Medulla oblongata (tissue), 1 donor: ENCODE results near the gene KRTAP2-3.
"Not testable (repeated sequence)": the region's sequence is repeated elsewhere in the genome, so short reads cannot be mapped to it uniquely, and the experiment has no call there.

Source experiments
- DNase-seq: peaks from one replicate; pipeline ENCODE4 v3.0.0-alpha.2; 2015; ENCODE audit errors: extremely low spot score

Gene KRTAP2-3, protein sequence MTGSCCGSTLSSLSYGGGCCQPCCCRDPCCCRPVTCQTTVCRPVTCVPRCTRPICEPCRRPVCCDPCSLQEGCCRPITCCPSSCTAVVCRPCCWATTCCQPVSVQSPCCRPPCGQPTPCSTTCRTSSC

DNA sequence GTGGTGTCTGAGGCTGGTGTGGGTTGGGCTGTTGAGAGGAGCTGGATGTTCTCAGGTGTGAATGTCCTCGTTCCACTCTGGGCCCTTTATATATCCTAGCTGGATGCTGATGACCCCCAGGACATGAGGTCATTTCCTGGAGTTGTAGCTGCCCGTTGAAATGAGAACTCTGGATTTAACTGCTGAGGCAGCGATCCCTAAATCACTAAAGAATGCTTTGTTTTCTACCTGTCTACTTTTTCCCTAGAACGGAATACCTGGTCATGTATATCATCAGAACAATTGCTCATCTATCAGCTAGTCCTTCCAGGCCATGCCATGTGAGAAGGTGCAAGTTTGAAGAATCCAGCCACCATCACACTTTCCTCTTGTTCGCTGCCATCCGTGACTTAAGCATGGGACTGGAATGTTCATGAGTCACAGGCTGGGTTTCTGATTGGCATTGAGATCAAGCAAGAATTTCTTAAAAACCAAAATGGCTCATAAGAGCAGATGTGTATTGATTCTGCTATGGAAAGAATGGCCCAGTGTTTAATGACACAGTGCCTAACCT, at the start of gene KRTAP2-3:
TSS of gene KRTAP2-3 (minus strand) at position 63 of the 553 bp plus-strand sequence. CDS start 64 bp downstream, outside the sequence.
- no peak for DNase-seq

DNA sequence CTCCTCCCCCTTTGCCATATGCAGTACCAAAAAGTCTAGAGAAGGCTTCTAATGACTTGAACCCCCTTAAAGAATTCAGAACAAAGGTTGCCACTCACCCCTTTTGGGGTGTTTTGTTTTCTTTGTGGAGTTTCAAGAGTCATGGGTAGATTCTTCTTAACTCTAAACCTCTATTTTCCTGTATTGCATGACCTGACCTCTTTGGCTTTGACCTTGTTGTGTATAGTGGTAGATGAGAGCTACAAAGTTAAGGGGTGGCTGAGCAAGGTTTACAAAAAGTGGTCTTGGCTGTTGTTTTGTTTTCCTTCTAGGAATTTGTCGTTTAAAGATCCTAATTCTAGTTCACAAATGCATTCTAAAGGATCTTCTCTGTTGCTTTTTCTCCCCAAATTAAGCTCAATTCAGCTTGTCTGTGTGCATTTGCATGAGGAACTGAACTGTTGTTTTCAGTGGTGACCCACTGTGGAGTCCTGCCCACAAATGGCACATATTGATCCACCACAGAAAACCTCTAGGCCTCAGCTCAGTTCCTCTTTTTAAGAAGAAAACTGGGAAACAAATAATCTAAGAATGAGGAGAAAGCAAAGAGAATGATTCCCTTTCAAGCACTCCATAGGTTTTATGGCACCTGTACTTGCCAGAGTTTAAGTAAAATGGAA, 48.9 kb upstream of the KRTAP2-3 start:
- DNase-seq: not testable (repeated sequence)

DNA sequence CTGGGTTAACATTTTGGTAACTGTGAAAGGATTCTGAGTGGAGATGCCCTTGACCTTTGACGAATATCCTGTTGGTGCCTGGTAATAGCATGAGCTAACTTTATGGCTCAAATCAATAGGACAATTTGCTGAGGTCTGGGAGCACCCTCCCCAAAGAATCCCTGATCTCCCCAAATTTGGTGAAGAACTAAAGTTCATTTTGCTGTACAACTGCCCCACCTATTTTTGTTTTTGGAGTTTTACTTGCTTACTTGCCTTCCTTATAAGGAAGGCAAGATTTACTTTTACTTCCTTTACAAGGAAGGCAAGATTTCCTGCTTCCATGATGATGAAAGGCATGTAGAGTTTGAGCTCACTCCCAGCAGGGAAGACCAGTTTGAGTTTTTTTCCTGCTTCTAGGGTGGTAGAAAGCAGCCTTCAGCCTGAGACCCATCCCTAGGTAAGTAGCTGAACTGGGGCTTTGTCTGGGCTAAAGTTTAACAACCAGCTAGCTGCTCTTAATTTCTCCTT, 48.1 kb upstream of the KRTAP2-3 start:
- DNase-seq: no peak

DNA sequence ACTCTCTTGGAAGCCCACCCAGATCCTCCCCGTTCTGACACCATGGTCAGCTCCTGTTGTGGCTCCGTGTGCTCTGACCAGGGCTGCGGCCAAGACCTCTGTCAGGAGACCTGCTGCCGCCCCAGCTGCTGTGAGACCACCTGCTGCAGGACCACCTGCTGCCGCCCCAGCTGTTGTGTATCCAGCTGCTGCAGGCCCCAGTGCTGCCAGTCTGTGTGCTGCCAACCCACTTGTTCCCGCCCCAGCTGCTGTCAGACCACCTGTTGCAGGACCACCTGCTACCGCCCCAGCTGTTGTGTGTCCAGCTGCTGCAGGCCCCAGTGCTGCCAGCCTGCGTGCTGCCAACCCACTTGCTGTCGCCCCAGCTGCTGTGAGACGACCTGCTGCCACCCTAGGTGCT, 45.4 kb upstream of the KRTAP2-3 start, which contains the start of gene KRTAP4-9:
TSS of gene KRTAP4-9 (plus strand) at position 43 of the 400 bp plus-strand sequence. CDS start at position 43, 0 bp downstream.
- DNase-seq: not testable (repeated sequence)

DNA sequence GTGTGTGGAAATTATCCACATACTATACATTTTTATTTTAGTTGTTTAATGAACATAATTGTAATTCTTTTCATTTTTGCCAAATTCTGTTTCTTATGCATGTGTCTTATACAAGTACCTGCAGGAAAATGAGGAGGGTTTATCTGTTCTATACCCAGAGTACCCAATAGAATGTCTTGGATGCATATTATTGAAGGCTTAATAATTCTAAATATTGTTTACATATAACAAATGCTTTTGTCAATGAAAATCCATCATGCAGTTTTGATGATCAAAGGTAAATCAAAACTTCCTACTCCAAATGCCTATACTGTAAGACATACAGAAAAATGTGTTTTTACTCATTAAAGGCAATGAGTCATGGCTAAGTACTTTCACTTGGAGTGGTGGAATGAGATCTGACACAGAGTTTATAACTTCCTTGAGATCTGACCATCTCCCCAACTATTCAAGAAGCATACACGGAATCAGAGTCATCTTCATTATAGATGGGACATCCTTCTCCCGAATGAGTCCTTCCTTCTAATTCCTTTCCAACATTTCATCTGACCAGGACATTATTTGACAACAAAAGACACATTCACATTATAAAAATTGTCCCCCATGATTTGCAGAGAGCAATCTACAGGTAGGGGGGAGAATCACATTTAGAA, 44.6 kb upstream of the KRTAP2-3 start:
- not testable (repeated sequence) for DNase-seq

DNA sequence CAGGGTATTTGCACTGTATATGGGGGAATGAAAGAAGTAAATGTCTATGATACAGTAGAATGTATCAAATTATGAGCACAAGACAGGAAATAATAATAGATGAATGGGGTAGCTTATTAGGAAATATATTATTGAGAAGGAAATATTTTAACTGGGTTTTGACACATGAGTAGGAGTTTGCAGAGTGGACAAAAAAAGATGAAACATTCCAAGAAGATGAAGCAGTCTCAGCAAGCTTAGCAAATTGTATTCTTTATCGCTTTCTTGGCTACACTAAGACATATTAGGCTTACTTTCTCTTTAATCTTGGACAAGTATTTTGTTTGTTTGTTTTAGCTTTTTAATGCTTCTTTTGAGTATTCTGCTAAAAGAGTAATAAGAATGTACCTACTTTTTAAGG, 44.0 kb upstream of the KRTAP2-3 start:
- DNase-seq: no peak

DNA sequence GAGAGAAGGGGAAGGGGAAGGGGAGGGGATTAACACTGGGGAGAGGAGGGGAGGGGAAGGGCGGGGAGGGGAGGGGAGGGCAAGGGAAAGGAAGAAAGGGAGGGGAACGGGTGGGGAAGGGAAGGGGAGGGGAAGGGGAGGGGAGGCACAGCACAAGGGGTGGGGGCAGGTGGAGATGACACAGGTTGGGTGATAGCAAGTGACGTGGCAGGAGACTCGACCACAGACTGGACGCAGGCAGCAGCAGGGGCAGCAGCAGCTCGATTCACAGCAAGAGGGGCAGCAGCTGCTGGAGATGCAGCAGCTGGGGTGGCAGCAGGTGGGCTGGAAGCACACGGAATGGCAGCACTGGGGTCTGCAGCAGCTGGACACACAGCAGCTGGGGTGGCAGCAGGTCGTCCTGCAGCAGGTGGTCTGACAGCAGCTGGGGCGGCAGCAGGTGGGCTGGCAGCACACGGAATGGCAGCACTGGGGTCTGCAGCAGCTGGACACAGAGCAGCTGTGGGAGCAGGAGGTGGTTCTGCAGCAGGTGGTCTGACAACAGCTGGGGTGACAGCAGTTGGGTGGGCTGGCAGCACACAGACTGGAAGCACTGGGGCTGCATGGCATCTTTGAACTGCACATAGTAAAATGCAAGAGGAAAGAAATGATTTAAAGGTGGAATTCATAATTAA, 41.8 kb upstream of the KRTAP2-3 start, which contains the start of gene KRTAP4-16:
TSS of gene KRTAP4-16 (minus strand) at position 624 of the 674 bp plus-strand sequence. CDS start at position 624, 0 bp downstream.
- no peak for DNase-seq

DNA sequence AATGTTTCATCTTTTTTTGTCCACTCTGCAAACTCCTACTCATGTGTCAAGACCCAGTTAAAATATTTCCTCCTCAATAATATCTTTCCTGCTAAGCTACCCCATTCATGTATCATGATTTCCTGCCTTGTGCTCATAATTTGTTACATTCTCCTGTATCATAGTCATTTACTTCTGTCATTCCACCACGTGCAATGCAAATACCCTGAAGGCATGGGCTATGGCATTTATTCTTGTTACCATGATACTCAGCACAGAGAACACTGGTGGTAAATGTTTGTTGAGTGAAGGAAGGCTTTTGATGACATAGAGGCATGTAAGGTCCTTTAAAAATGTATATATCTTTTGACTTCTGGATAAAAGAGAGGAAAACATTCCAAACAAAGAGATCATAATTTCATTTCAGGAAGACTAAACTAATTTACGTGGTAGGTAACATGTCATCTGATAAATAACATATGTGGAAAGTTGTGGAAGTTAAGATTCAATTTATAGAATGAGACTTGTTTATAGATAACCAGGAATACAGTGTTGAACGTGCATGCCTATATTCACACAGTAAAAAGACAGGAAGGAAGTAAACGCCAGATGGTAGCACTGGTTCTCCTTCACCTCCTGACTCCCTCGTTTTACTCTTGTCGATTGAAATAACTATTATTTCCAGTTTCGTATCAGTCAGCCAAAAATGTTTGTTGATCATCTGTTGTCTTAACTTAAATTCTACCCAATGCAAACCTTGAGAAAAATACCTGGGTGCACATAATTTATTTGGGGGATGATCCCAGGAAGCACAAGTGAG, 40.0 kb upstream of the KRTAP2-3 start:
- DNase-seq: not testable (repeated sequence)

DNA sequence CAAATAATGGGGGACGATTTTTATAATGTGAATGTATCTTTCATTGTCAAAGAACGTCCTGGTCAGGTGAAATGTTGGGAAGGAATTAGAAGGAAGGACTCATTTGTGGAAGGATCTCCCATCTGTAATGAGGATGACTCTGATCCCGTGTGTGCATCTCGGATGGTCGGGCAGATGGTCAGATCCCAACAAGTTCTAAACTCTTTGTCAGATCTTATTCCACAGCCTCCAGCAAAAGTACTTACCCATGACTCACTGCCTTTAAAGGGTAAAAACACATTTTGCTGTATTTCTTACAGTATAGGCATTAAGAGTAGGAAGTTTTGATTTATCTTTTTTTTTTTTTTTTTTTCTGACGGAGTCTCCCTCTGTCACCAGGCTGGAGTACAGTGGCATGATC, 38.6 kb upstream of the KRTAP2-3 start:
- DNase-seq: no peak

DNA sequence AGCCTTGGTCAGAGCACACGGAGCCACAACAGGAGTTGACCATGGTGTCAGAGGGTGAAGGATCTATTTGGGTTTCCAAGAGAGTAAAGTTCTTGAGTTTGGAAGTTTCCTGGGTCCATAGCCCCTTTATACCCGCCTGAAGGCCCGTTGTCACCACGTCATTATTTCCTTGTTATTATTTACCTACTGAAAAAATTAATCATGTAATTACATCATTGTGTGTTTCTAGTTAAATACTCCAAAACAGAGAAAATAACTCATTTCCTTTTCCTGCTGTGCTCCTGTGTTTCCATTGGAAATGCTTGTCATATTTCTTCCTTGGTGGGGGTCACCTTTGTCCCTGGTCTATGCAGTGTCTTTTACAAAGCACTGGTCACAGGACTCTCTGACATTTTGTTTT, 38.1 kb upstream of the KRTAP2-3 start, which contains the start of gene KRTAP4-8:
TSS of gene KRTAP4-8 (minus strand) at position 101 of the 400 bp plus-strand sequence. CDS start at position 43, 58 bp downstream.
- no peak for DNase-seq

DNA sequence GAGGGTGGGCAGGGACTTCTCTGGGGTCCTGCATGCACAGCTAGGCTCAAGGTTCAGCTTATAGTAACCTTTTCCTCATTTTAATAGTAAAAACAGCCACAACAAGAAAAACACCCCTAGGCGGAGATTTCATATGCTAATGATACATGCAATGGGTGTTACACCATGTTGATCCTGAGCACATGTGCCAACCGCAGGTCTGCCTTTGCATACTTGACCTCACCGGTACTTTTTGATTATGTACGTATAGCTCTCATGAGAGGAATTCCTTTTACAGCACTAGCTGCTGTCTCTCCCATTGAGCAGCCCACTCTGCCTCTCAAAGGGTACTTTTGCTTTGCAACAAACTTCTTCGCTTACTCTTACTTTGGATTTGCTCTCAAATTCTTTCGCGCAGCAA, 36.1 kb upstream of the KRTAP2-3 start:
- DNase-seq: no peak

DNA sequence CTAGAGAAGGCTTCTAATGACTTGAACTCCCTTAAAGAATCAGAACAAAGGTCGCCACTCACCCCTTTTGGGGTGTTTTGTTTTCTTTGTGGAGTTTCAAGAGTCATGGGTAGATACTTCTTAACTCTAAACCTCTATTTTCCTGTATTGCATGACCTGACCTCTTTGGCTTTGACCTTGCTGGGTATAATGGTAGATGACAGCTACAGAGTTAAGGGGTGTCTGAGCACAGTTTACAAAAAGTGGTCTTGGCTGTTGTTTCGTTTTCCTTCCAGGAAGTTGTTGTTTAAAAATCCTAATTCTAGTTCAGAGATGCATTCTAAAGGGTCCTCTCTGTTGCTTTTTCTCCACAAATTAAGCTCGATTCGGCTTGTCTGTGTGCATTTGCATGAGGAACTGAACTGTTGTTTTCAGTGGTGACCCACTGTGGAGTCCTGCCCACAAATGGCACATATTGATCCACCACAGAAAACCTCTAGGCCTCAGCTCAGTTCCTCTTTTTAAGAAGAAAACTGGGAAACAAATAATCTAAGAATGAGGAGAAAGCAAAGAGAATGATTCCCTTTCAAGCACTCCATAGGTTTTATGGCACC, 28.9 kb upstream of the KRTAP2-3 start:
- not testable (repeated sequence) for DNase-seq

DNA sequence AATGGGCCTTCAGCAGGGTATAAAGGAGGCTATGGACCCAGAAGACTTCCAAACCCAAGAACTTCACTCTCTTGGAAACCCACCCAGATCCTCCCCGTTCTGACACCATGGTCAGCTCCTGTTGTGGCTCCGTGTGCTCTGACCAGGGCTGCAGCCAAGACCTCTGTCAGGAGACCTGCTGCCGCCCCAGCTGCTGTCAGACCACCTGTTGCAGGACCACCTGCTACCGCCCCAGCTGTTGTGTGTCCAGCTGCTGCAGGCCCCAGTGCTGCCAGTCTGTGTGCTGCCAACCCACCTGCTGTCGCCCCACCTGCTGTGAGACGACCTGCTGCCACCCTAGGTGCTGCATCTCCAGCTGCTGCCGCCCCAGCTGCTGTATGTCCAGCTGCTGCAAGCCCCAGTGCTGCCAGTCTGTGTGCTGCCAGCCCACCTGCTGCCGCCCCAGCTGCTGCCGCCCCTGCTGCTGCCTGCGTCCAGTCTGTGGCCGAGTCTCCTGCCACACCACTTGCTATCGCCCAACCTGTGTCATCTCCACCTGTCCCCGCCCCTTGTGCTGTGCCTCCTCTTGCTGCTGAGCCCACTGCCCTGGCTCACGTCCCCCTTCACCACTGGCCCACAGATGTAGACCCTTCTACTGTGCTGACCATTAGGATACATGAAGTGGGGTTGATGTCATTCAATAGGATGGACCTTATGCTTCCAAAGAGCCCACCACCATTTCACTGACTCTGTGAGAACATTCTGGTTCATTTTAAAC, 24.4 kb upstream of the KRTAP2-3 start, which contains the start of gene KRTAP4-7:
TSS of gene KRTAP4-7 (plus strand) at position 51 of the 757 bp plus-strand sequence. CDS start at position 108, 57 bp downstream.
- not testable (repeated sequence) for DNase-seq

DNA sequence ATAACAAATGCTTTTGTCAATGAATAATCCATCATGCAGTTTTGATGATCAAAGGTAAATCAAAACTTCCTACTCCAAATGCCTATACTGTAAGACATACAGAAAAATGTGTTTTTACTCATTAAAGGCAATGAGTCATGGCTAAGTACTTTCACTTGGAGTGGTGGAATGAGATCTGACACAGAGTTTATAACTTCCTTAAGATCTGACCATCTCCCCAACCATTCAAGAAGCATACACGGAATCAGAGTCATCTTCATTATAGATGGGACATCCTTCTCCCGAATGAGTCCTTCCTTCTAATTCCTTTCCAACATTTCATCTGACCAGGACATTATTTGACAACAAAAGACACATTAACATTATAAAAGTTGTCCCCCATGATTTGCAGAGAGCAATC, 23.5 kb upstream of the KRTAP2-3 start:
- DNase-seq: not testable (repeated sequence)

DNA sequence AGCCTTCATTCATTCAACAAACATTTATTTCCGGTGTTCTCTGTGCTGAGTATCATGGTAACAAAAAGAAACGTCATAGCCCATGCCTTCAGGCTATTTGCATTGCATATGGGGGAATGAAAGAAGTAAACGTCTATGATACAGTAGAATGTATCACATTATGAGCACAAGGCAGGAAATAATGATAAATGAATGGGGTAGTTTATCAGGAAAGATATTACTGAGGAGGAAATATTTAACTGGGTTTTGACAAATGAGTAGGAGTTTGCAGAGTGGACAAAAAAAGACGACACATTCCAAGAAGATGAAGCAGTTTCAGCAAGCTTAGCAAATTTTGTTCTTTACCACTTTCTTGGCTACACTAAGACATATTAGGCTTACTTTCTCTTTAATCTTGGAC, 22.7 kb upstream of the KRTAP2-3 start:
- DNase-seq: no peak

DNA sequence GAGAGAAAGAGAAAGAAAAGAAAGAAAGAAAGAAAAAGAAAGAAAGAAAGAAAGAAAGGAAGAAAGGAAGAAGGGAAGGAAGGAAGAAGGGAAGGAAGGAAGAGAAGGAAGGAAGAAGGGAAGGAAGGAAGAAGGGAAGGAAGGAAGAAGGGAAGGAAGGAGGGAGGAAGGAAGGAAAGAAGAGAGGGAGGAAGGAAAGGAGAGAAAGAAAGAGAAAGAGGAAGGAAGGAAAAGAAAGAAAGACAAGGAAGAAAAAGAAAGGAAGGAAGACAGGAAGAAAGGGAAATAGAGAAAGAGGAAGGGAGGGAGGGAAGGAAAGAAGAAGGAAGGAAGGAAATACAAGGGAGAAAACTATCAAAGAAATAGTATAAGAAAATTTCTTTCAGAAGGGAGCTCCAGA, 16.9 kb upstream of the KRTAP2-3 start:
- no peak for DNase-seq

DNA sequence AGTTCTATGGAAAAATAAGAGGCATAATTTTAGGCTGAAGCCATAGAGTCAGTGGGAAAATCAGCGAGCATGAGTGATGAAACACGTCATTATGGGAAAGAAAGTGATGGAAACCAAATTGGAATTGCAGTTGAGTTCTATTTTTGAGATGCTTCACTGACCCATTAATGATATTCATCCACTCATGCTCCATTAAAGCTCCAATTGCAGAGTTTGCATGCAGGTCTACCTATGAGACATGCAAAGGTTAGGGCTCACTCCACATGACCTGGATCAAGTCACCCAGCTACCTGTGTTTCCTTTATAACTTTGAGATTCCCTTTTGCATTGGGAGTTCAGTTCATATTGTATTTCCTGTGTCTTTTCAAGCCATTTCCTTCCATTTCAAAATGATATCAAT, 13.8 kb upstream of the KRTAP2-3 start:
- DNase-seq: no peak

DNA sequence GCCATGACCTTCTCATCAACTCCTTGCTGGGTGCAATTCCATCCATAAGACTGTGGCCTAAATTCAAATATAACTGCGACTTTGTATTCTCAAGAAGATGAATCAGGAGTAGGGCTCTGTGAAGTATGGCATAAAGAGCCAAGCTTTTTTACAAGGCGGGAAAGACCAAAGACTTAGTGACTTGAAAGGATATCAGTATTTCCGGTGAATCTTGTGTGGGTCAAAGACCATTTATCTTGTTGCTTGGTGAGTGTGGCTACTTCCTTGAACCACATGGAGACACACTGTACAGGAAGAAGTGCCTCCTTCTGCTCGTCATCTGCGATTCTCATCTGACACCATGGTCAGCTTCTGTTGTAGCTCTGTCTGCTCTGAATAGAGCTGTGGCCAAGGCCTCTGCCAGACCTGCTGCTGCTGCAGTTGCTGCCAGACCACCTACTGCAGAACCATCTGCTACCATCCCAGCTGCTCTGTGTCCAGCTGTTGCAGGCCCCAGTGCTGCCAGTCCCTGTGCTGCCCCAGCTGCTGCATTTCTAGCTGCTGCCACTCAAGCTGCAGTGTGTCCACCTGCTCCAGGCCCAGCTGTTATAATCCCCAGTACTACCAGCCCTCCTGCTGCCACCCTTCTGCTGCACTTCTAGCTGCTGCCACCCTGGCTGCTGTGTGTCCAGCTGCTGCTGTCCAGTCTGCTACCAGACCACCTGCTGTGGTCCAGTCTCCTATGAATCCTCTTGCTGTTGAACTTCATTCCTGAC, 11.9 kb upstream of the KRTAP2-3 start:
- DNase-seq: no peak

DNA sequence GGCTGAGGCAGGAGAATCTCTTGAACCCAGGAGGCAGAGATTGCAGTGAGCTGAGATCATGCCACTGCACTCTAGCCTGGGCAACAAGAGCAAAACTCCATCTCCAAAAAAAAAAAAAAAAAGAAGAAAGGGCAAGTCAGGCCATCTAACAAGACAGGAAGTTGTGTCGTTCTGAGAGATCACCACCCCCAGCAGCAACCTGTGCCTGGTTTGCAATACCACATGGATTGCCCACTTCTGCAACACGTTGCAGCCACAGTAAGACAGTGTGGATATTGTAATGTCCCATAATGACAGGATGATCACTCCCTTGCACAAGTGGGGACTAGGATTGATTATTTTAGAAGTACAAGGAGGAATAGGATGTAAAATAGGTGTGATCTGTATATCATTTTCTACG, 9.1 kb upstream of the KRTAP2-3 start:
- no peak for DNase-seq
